Stimulated activated CD8-positive, alpha-beta memory T cell treated with anti-CD3 and anti-CD28 coated beads, Interleukin-4, amount 100 ng/mL, for 1 hour (primary cell): ENCODE measurements around the gene STT3B.
A peak's percentile ranks its signal among the peaks of the same experiment; 100 is the strongest.
"Not testable (repeated sequence)": the region's sequence is repeated elsewhere in the genome, so short reads cannot be mapped to it uniquely, and the experiment has no call there.

Experiments used
- DNase-seq, 2 donors: peaks; one replicate each; pipeline ENCODE4 v3.0.0-alpha.2; 2020; ENCODE audit warnings: low read depth in 2 of 2, low spot score in 1 of 2

Gene STT3B

GRCh38 chr3:31532587-31533168, at the start of gene STT3B:
Gene STT3B (plus strand): TSS chr3:31532925. CDS start chr3:31532999, 74 bp downstream.
- DNase-seq: peak; percentile 50 to 64

GRCh38 chr3:31483776-31484175, 48.9 kb upstream of the STT3B start:
- no peak for DNase-seq

- no peak for DNase-seq
Measured at GRCh38 chr3:31485196-31485595, 47.5 kb upstream of the STT3B start.

GRCh38 chr3:31486865-31487533, 45.7 kb upstream of the STT3B start:
- no peak for DNase-seq

GRCh38 chr3:31488475-31489017, 44.2 kb upstream of the STT3B start:
- no peak for DNase-seq

- no peak for DNase-seq
Measured at GRCh38 chr3:31490502-31490901, 42.2 kb upstream of the STT3B start.

- no peak for DNase-seq
Measured at GRCh38 chr3:31491660-31492059, 41.1 kb upstream of the STT3B start.

- no peak for DNase-seq
Measured at GRCh38 chr3:31493149-31493548, 39.6 kb upstream of the STT3B start.

GRCh38 chr3:31495971-31496665, 36.6 kb upstream of the STT3B start:
- no peak for DNase-seq

GRCh38 chr3:31498791-31499190, 33.9 kb upstream of the STT3B start:
- DNase-seq: no peak

- DNase-seq: no peak
Measured at GRCh38 chr3:31499281-31499680, 33.4 kb upstream of the STT3B start.

GRCh38 chr3:31502803-31503221, 29.9 kb upstream of the STT3B start:
- DNase-seq: no peak

GRCh38 chr3:31503456-31503855, 29.3 kb upstream of the STT3B start:
- DNase-seq: no peak

- no peak for DNase-seq
Measured at GRCh38 chr3:31504230-31504629, 28.5 kb upstream of the STT3B start.

- no peak for DNase-seq
Measured at GRCh38 chr3:31505371-31506048, 27.2 kb upstream of the STT3B start.

- not testable (repeated sequence) for DNase-seq
Measured at GRCh38 chr3:31506515-31506914, 26.2 kb upstream of the STT3B start.

GRCh38 chr3:31508452-31509146, 24.1 kb upstream of the STT3B start:
- DNase-seq: no peak

- DNase-seq: no peak
Measured at GRCh38 chr3:31509147-31509728, 23.5 kb upstream of the STT3B start.

- DNase-seq: no peak
Measured at GRCh38 chr3:31514570-31514969, 18.2 kb upstream of the STT3B start.

- no peak for DNase-seq
Measured at GRCh38 chr3:31515486-31516284, 17.0 kb upstream of the STT3B start.
